Testis (tissue), 2 donors: Measurements from ENCODE around the gene PKDREJ.

ENCODE experiments used
- CTCF ChIP-seq, 3 experiments: fragments of 450-650 bp in 2 of 3; fragments of 200-600 bp in 1 of 3; sonication (generic) in 1 of 3; IDR thresholded peaks; one replicate each; pipeline ENCODE4 v1.5.1; 2016 to 2019; ENCODE audit warnings: antibody characterized with exemption in 3 of 3, mild to moderate bottlenecking in 2 of 3, moderate library complexity in 1 of 3
- POLR2A ChIP-seq: fragments of 450-650 bp; IDR thresholded peaks from one replicate; pipeline ENCODE4 v1.6.1; 2017; ENCODE audit warnings: antibody characterized with exemption, mild to moderate bottlenecking, moderate library complexity

DNA sequence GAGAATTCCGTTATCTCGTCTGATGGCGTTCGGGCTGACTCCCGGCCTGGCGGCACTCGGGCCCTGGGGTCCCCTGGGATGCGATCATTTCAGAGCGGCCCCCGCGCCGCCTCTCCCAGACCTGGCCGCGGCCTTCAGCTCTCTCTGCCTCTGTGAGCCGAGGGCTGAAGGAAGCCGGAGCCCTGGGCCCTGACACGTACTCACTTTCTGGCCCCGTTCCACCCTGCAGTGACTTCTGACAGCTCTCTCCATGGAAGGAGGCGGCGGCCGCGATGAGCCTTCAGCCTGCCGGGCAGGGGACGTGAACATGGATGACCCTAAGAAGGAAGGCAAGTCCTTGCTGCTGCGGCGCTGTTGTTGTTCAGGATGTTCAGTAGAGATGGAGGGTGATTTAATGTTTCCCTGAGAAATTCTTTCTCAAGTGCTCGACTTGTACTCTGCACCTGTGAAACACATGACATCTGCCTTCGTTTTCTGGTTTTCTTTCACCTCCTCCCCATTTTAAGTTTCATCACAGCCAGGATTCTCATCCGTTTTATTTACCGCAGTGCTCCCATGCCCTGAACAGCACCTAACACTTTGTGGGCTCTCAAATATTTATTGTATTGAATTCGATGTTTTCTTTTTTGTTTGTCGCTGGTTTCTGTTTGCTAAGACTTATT is 34.1 kb upstream of the PKDREJ start:
- no peak for TF ChIP-seq CTCF (IDR thresholded peaks at IDR 0.05)
- TF ChIP-seq POLR2A = no peak
